ENCODE measurements around the gene CDK5RAP2.
A peak's percentile ranks its signal among the peaks of the same experiment; 100 is the strongest.
"Not testable (repeated sequence)": the region's sequence is repeated elsewhere in the genome, so short reads cannot be mapped to it uniquely, and the experiment has no call there.

The CDK5RAP2 gene

DNA sequence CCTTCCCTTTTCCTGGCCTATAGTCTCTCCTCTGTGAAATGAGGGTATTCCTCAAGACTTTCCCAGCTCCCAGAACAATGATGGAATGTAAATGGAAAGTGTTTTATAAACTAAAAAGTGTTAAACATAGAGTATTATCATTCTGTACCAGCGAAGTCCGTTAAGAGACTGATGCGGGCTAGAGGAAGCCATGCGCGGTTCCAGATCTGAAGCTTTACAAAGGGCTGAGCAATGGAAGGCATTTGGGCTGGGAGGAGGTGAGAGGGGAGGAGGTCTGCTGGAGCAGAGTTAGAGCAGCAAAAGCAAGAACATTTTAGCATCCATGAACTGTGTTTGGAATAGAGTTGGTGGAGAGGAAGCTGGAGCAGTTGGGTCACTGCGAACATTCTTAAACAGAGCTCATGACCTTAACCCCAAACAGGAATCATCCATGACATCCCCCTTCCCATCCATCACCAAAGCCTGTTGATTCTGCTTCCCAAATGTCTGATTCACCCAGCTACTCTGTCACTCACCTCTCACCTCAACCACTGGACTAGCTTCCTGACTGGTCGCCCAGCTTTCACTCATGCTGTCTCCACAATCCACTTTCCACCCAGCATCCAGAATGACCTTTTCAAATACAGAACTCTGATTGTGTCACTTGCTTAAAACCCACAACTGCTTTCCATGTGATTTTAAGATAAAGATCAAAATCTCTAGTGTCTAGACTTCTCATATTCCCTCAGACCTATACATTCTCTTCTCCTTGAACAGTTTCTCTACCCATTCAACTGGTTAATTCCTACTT is 37.1 kb downstream of the CDK5RAP2 start:
- DNase-seq: no peak

GRCh38 chr9:120541921-120542320 is 38.0 kb downstream of the CDK5RAP2 start:
- no peak for DNase-seq

DNA sequence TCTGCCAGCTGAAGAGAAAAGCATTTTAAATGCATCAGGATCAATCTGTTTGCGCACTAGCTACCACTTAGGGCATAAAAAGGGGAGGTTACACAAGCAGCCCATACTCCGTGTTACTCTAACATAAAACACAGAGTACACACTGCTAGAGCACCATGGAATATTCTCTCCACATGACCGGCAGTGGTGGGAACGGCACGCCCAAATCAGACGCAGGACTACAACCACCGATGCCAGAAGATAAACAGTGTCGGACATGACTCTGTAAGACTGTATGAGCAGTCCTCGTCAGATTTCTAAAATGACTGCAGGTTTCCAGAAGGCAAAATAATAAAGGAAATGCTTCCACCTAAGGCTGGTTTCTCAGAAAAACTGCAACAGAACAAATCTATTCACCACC is 40.0 kb downstream of the CDK5RAP2 start:
- DNase-seq: no peak

- no peak for DNase-seq
These were observed 41.6 kb downstream of the CDK5RAP2 start for GRCh38 chr9:120538339-120538738.

GRCh38 chr9:120536949-120537640 is 42.9 kb downstream of the CDK5RAP2 start:
- no peak for DNase-seq

GRCh38 chr9:120536094-120536493 is 43.9 kb downstream of the CDK5RAP2 start:
- DNase-seq: no peak

GRCh38 chr9:120534266-120534665 is 45.7 kb downstream of the CDK5RAP2 start:
- no peak for DNase-seq

DNA sequence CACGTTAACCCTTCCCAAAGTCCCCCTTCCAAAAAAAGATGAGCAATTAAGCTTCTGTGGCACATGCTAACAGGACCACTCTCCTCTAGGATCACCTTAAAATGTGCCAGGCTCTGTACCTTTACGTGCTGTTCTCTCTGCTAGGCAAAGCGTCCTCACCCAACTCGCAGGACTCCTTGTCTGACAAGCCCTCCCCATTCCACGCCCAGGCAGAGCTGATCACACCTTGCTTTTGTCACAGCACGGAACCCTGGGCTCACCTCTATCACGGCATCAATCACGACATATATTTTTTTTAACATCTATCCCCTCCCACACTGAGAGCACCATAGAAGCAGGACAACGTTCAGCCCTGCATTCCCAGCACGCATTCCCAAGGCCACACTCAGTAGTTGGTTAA is 47.1 kb downstream of the CDK5RAP2 start:
- no peak for DNase-seq

- no peak for DNase-seq
These were observed 47.5 kb downstream of the CDK5RAP2 start for GRCh38 chr9:120532475-120532874.

GRCh38 chr9:120531683-120532300 is 48.2 kb downstream of the CDK5RAP2 start:
- peak; percentile 54 for DNase-seq

DNA sequence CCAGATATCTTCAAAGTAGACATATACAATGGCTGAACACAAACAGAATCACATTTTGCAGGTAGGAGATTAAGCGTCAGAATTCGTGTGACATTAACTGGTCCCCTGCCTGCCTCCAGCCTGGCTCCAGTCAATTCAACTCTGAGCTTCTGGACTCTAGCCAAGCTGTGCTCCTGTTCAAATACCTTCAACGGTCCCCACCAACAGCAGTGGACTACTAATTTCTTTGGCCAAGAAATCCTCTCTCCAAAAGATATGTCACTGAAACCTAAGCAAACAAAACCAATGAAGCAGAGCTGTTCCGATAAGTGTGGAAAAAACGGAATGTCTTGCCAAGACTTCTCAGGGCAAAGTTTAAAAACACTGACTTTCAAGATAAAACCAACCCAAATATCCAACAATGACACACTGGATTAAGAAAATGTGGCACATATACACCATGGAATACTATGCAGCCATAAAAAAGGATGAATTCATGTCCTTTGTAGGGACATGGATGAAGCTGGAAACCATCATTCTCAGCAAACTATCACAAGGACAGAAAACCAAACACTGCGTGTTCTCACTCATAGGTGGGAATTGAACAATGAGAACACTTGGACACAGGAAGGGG is 49.6 kb downstream of the CDK5RAP2 start:
- DNase-seq: not testable (repeated sequence)

DNA sequence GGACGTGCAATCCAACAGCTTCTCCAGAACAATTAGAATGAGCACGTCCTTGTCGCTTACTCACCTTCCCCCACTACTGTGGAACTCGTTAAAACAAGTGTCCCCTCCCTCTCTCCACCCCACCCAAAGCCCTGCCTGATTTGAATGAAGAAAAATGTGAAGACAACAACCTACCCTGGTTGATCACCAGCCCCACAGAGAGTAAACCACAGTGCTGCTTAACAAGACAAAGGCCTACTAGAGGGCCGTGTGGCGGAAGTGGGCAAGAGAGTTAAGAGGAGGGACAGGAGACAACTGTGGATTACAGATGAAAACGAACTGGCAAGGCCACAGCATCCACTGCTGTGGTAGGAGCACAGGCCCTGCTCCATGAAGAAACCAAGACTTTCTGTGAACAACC is 51.1 kb downstream of the CDK5RAP2 start:
- no peak for DNase-seq

- DNase-seq: no peak
These were observed 51.6 kb downstream of the CDK5RAP2 start for GRCh38 chr9:120528327-120528726.

DNA sequence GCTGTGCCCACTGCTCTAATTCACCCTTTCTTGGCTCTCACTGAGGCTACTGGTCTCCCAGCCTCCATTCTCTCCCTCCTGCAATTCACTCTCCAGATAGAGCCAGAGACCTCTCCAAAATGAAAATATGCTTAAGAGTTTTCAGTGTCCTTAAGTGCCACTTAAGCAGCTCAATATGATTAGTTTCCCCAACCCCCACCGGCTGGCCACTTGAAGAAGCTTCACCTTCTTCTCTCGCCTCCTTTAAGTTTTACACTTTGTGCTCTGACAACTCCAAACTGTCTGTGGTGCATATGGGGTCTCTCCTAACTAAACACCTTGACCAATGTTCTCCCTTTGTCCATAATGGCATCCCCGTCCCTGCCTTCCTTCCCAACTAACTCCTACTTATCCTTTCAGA is 53.4 kb downstream of the CDK5RAP2 start:
- no peak for DNase-seq

- DNase-seq: no peak
These were observed 55.1 kb downstream of the CDK5RAP2 start for GRCh38 chr9:120524863-120525262.

- no peak for DNase-seq
These were observed 55.9 kb downstream of the CDK5RAP2 start for GRCh38 chr9:120524038-120524437.

DNA sequence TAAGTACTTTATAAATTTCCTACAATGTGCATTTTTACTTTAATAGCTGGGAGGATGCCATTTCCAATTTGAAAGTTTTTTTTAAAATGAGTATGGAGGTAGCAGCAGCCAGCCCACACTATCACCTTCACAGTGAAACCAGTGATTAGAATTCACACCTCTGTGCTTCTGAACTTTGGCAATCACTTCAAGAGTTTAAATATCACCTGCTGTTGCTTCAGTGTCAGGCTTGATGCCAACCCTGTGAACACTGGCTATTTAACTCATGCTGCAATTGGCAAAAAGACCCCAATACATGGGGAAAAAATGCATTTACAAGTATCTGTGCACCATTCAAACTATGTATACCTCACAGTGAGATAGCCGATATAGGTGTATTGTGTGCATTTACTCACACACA is 57.4 kb downstream of the CDK5RAP2 start:
- no peak for DNase-seq

- DNase-seq: no peak
These were observed 57.9 kb downstream of the CDK5RAP2 start for GRCh38 chr9:120522032-120522431.

- DNase-seq: no peak
These were observed 58.9 kb downstream of the CDK5RAP2 start for GRCh38 chr9:120521101-120521500.

- not testable (repeated sequence) for DNase-seq
These were observed 64.0 kb downstream of the CDK5RAP2 start for GRCh38 chr9:120515996-120516395.

- DNase-seq: not testable (repeated sequence)
These were observed 64.5 kb downstream of the CDK5RAP2 start for GRCh38 chr9:120515481-120515880.

- DNase-seq: no peak
These were observed 65.6 kb downstream of the CDK5RAP2 start for GRCh38 chr9:120514405-120514804.

DNA sequence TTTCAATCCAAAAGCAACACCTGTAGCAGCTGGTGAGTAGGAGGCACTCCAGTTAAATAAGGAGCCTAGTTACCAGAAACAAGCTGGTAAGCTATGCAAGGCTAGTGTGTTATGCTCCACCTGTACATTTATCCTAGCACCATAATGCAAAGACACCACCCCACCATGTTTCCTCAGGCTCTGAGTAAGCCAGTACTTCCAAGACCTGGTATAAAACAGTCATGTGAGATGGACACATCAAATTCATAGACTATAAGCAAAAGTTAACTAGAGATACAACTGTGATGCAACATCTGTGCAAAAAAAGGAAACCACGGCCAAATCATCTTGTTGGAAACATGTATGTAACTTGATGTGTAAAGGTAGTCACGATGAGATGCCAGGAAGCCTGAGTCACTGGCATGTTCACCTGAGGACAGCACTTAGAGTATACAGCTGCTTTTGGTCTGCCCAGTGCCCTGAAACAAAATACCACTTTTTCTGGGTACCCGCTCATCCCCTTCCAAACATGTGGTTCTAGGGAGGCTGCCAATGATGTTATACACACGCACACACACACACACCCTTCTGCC is 66.1 kb downstream of the CDK5RAP2 start:
- no peak for DNase-seq
